Epithelial cell of proximal tubule (primary cell): ENCODE results near the gene TMEM209. TPM values are rescaled to one million over a fixed set of nuclear protein-coding genes. Genes with fewer than 3 reads are reported as not detected.

Experiments used
- DNase-seq: peaks from one replicate; pipeline ENCODE4 v3.0.0-alpha.2; 2011; ENCODE audit warnings: low read depth
- H3K4me3 ChIP-seq: 2 replicates; pipeline ENCODE4 v1.5.1; 2011; ENCODE audit warnings: low read depth, mild to moderate bottlenecking, low read length
- CTCF ChIP-seq: conservative IDR thresholded peaks from 2 replicates; pipeline ENCODE4 v1.5.1; 2012; ENCODE audit warnings: low read depth, mild to moderate bottlenecking, low read length
- total RNA-seq: library from RNA; depleted of rRNA; stranded (reverse); fragments of >200 nt; gene quantifications from 2 replicates; pipeline ENCODE4 v1.2.3, GENCODE V29; 2015

The TMEM209 gene
- total RNA-seq, 1 donor from 2014 or later: 9.3 TPM

- no peak overlapping the region for H3K4me3 ChIP-seq
- TF ChIP-seq CTCF: no peak
- DNase-seq: no peak
Observed at GRCh38 chr7:130224210-130224609, 19.0 kb upstream of the TMEM209 start.

- TF ChIP-seq CTCF: no peak
- DNase-seq: no peak
- no peak overlapping the region for H3K4me3 ChIP-seq
Observed at GRCh38 chr7:130223646-130224045, 18.4 kb upstream of the TMEM209 start.

GRCh38 chr7:130221746-130222145 is 16.5 kb upstream of the TMEM209 start:
- TF ChIP-seq CTCF: no peak
- no peak for DNase-seq
- no peak overlapping the region for H3K4me3 ChIP-seq

- TF ChIP-seq CTCF: no peak
- H3K4me3 ChIP-seq: no peak overlapping the region
- no peak for DNase-seq
Observed at GRCh38 chr7:130219871-130220270, 14.7 kb upstream of the TMEM209 start.

GRCh38 chr7:130218806-130219620 is 13.8 kb upstream of the TMEM209 start:
- TF ChIP-seq CTCF: no peak
- H3K4me3 ChIP-seq: no peak overlapping the region
- no peak for DNase-seq

- DNase-seq: no peak
- no peak overlapping the region for H3K4me3 ChIP-seq
- TF ChIP-seq CTCF: no peak
Observed at GRCh38 chr7:130216750-130217149, 11.5 kb upstream of the TMEM209 start.

- H3K4me3 ChIP-seq: no peak overlapping the region
- no peak for TF ChIP-seq CTCF
- no peak for DNase-seq
Observed at GRCh38 chr7:130216025-130216424, 10.8 kb upstream of the TMEM209 start.
